Omental fat pad (tissue), 4 donors: ENCODE data around the gene ARID5B. TPM values are rescaled to one million over a fixed set of nuclear protein-coding genes. Genes with fewer than 3 reads are reported as not detected.
A peak's percentile ranks its signal among the peaks of the same experiment; 100 is the strongest.

Source experiments
- ATAC-seq: fragments of 150-250 bp; one replicate; pipeline ENCODE4 v1.9.1; 2016; ENCODE audit warnings: mild to moderate bottlenecking, moderate library complexity; ENCODE audit not compliant: low FRiP score
- DNase-seq: peaks from one replicate; pipeline ENCODE4 v3.0.0-alpha.2; 2019; ENCODE audit warnings: low spot score
- total RNA-seq, 4 donors: library from RNA; depleted of rRNA; stranded (reverse); fragments of >200 nt; gene quantifications; one replicate each; pipeline ENCODE4 v1.1.0, GENCODE V29; 2016
- TF ChIP-seq, protein P1 (sequence below), 3 donors: fragments of 450-650 bp; IDR thresholded peaks; one replicate each; pipeline ENCODE4 v1.5.1; 2016 to 2017; ENCODE audit warnings: antibody characterized with exemption in 3 of 3, mild to moderate bottlenecking in 3 of 3, moderate library complexity in 2 of 3

ARID5B gene
- total RNA-seq, 4 donors from 2014 or later = 57.5 to 163 (median 123) TPM

DNA sequence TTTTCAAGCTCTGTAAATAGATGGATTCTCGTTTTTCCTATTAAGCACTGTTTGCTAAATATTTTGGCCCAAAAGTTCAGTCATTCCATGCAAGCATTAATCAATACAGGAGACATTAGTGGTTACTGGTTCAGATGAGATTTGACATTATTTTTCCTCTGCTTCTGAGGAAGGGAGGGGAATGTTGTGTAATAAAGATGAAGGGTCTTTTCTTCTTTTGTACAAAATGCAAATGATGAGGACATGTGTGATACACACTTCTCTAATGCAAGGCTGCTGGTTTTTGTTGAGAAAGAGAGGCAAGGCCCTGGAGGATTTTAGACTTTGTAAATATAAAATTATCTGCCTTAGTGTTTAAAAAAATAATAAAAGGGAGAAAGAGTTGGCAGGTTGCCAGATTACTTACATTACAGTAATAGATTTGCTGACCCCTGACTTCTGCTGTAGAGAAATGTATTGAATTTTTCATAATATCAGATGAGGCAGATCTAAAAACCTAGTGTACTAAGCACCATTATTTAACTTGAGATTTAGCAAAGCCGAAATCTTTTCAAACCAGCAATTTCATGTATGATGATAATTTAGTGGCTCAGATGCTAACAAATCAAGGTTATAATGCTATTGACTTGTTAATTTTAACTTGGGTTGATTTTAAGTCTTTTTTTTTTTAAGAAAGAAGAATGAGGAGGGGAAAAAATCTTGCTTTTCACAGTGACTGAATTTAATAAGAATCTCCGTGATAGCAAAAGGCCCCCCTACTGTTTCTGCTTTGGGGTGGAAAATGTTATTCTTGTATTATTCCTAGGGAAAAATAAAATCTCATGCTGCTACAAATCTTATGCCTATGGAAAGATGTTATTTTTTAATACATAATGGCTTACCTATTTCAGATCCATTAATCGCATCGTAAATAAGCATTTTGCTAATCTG lies 180.1 kb downstream of the ARID5B start:
- TF ChIP-seq, protein P1, sequence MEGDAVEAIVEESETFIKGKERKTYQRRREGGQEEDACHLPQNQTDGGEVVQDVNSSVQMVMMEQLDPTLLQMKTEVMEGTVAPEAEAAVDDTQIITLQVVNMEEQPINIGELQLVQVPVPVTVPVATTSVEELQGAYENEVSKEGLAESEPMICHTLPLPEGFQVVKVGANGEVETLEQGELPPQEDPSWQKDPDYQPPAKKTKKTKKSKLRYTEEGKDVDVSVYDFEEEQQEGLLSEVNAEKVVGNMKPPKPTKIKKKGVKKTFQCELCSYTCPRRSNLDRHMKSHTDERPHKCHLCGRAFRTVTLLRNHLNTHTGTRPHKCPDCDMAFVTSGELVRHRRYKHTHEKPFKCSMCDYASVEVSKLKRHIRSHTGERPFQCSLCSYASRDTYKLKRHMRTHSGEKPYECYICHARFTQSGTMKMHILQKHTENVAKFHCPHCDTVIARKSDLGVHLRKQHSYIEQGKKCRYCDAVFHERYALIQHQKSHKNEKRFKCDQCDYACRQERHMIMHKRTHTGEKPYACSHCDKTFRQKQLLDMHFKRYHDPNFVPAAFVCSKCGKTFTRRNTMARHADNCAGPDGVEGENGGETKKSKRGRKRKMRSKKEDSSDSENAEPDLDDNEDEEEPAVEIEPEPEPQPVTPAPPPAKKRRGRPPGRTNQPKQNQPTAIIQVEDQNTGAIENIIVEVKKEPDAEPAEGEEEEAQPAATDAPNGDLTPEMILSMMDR (IDR thresholded peaks at IDR 0.05) = no peak
- ATAC-seq (no peak), DNase-seq (no peak)

DNA sequence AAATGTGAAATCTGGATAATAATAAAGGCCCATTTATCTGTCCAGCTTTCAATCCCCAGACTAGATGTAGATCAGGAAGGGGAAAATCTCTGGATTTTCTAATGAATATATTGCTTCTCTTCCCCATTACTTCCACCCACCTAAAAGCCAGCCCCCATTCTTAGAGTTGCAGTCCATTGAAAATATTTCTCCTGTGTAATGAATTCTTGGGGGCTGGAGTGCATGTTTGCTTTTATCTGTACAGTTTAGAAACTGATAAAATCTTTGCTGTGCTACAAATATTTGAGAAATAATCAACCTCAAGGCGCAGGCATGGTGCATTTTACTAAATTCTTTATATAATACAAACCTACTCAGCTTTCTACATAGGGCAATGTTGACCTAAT lies 180.8 kb downstream of the ARID5B start:
- ATAC-seq (no peak), DNase-seq (no peak)
- TF ChIP-seq, protein P1 (IDR thresholded peaks at IDR 0.05) = no peak

DNA sequence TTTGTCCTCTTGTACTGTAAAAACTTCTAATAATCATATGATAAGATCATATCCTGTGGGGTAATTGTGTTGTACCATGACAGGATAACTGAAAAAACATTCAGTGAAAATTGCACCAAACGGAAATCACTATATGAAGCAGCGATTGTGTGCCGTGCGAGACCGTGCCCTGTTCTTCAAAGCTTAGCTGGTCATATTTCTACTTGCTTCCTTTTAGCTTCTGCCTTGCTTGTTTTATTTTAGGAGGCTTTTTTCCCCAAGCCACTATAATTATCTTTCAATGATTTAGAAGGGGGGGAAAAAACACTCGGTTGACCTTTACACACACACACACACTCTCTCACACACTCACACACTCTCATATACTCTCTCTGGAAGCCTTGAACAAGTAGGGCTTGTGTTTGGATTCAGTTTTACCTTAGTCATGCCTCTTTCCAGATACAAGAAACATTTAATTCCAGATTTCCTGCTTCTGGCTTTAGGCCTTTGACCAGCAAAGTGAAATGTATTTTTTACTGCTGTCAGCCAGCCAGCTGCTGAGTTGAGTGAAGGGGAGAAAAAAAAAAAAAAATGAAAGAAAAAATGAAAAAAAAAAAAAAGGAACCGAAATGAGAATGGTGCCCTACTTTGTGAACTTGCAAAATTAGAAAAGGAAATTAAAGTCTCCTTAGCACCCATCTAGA lies 181.4 kb downstream of the ARID5B start:
- no peak for DNase-seq
- ATAC-seq = no peak
- TF ChIP-seq, protein P1 (IDR thresholded peaks at IDR 0.05) = no peak

DNA sequence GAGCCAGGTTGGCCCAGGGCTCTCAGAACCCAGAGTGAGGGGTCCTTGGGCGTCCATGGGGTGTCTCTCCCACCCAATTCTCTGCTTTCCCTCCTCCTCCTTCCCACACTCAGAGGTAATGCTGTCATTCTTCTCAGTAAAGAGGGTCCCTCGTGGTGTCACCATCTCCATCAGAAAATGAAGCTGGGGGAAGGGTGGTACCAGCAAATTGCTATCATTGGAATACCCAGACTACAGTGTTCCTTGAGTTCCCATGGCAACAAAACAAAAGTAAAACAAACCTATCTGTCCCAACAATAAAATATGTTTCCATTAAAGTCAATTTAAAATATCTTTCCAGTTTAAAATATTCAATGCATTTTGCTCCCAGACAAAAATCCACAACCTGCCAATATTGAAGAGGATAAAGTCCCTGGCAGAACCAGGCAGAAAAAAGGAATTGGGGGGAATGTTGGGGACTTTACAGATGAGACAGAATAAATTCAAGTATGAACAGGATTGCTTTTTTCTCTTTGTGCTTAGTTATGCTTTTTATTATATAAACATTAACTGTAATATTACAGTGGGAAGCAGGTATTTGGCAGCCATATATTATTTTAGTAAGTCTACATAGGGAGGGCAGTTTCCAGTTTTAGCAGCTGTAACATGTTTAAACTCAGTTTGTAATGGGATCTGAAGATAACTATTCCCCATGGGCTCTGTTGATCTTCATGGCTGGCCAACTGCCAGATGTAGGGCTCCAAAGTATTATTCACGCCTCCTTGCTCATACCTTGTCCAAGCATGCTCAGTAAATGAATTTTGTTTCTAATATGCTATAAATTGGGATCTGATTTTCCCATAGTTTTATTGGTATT lies 182.1 kb downstream of the ARID5B start:
- TF ChIP-seq, protein P1 (IDR thresholded peaks at IDR 0.05) = no peak
- peak; percentile 51 for DNase-seq
- ATAC-seq = peak; percentile 46

DNA sequence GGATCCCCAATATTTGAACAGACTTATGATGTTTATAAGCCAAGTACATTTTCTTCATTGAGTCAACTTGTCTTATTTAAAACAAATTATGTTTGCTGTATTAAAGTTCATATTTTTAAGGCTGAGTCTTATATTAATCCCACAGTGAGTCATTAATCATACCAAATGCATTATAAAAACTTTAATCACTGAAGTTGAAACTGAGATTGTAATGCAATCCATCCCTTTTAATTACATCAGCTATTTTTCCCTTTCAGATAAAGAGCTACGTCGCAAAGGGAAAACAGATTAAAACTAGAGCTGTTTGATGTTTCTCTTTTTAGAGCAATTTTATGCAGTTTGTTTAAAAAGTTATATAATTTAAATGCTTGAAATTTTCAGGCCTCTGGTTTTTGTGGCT lies 183.0 kb downstream of the ARID5B start:
- ATAC-seq (peak; percentile 59), DNase-seq (no peak)
- TF ChIP-seq, protein P1 (IDR thresholded peaks at IDR 0.05) = no peak

DNA sequence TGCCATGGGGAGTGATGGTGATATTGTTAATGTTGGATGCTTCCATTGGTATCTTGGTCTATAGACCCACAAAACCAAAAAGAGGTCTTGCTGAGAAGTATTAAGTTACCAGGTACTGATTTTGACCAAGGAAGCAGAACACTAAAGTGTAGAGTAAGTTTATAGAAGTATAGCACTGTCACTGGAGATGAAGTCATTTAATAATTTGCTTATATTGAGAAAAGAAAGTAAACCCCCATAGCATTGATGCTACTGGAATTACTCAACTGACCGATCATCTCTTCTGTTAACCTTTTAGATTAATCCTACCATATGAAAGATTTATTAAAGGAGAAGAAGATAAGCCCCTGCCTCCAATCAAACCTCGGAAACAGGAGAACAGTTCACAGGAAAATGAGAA lies 183.9 kb downstream of the ARID5B start:
- DNase-seq (no peak), ATAC-seq (no peak)
- TF ChIP-seq, protein P1 (IDR thresholded peaks at IDR 0.05) = no peak
